HepG2 (cell line): Measurements from ENCODE around the gene MNX1. TPM values are rescaled to one million over a fixed set of nuclear protein-coding genes. Genes with fewer than 3 reads are reported as not detected.

Experiments used
- CBFB ChIP-seq: sonication (generic); formaldehyde crosslinking; IDR thresholded peaks from 2 replicates; pipeline ENCODE4 v1.4.0; 2020; ENCODE audit warnings: missing genetic modification reagents
- CBX2 ChIP-seq, 2 experiments: fragments of 200-600 bp in 1 of 2; sonication (generic); formaldehyde crosslinking in 1 of 2; IDR thresholded peaks; 2 replicates each; pipeline versions ENCODE4 v1.7.0 to v1.8.1; 2018 to 2022; ENCODE audit warnings: low read depth in 2 of 2, low read length in 1 of 2, mild to moderate bottlenecking in 1 of 2, missing genetic modification reagents in 1 of 2
- E2F1 ChIP-seq: sonication (generic); formaldehyde crosslinking; IDR thresholded peaks from 2 replicates; pipeline ENCODE4 v1.5.0; 2020; ENCODE audit warnings: missing genetic modification reagents
- ELF3 ChIP-seq: IDR thresholded peaks from 2 replicates; pipeline ENCODE4 v1.6.1; 2016; ENCODE audit warnings: missing genetic modification reagents, missing compliant biosample characterization
- GABPB1 ChIP-seq: IDR thresholded peaks from 2 replicates; pipeline ENCODE4 v1.6.1; 2016; ENCODE audit warnings: mild to moderate bottlenecking, missing genetic modification reagents, moderate library complexity, missing compliant biosample characterization
- HNF1B ChIP-seq: sonication (generic); formaldehyde crosslinking; IDR thresholded peaks from 2 replicates; pipeline ENCODE4 v1.5.1; 2020; ENCODE audit warnings: mild to moderate bottlenecking, moderate library complexity, missing genetic modification reagents
- KLF16 ChIP-seq, 2 experiments: sonication (generic) in 1 of 2; formaldehyde crosslinking in 1 of 2; IDR thresholded peaks; 2 replicates each; pipeline versions ENCODE4 v1.6.1 to v1.8.0; 2016 to 2023; ENCODE audit warnings: missing genetic modification reagents in 2 of 2, missing compliant biosample characterization in 1 of 2
- ONECUT2 ChIP-seq: sonication (generic); formaldehyde crosslinking; IDR thresholded peaks from 2 replicates; pipeline ENCODE4 v1.4.0; 2020; ENCODE audit warnings: missing genetic modification reagents
- PPARG ChIP-seq: conservative IDR thresholded peaks from 2 replicates; pipeline ENCODE4 v1.6.1; 2016; ENCODE audit warnings: missing biosample characterization, missing genetic modification reagents
- YEATS2 ChIP-seq: sonication (generic); formaldehyde crosslinking; IDR thresholded peaks from 2 replicates; pipeline ENCODE4 v1.4.0; 2020; ENCODE audit warnings: missing genetic modification reagents, borderline replicate concordance
- ZBTB25 ChIP-seq: IDR thresholded peaks from 2 replicates; pipeline ENCODE4 v1.6.1; 2018; ENCODE audit warnings: missing genetic modification reagents
- ZFY ChIP-seq: sonication (generic); formaldehyde crosslinking; IDR thresholded peaks from 2 replicates; pipeline ENCODE4 v1.4.0; 2020; ENCODE audit warnings: missing genetic modification reagents
- ZNF230 ChIP-seq: sonication (generic); formaldehyde crosslinking; IDR thresholded peaks from 2 replicates; pipeline ENCODE4 v1.4.0; 2020; ENCODE audit warnings: mild to moderate bottlenecking, missing genetic modification reagents
- ZNF652 ChIP-seq: IDR thresholded peaks from 2 replicates; pipeline ENCODE4 v1.6.1; 2016; ENCODE audit warnings: low read depth, borderline replicate concordance
- ZNF747 ChIP-seq: sonication (generic); formaldehyde crosslinking; IDR thresholded peaks from 2 replicates; pipeline ENCODE4 v1.8.1; 2023; ENCODE audit warnings: missing genetic modification reagents, mild to moderate bottlenecking, borderline replicate concordance
- polyA plus RNA-seq, 8 experiments: library from polyadenylated mRNA; depleted of rRNA in 3 of 8; stranded (reverse) in 7 of 8; unstranded in 1 of 8; fragments of >200 nt; fragmentation: Illumina TruSeq in 4 of 8; extraction: Trizol in 4 of 8; gene quantifications; 2 replicates each; pipeline versions ENCODE4 v1.2.1 to v1.2.3, GENCODE V29; 2011 to 2016; ENCODE audit warnings: low read depth in 4 of 8, missing spikeins in 1 of 8, mixed read lengths in 1 of 8; ENCODE audit not compliant: insufficient read depth in 1 of 8
- total RNA-seq, 5 experiments: library from RNA; depleted of rRNA; stranded (reverse); fragments of >200 nt; fragmentation: Illumina TruSeq; extraction: Trizol; gene quantifications; 2 replicates each; pipeline ENCODE4 v1.2.3, GENCODE V29; 2016; ENCODE audit warnings: low read depth in 1 of 5
- TF ChIP-seq, protein P1 (sequence below), 2 experiments: sonication (generic) in 1 of 2; formaldehyde crosslinking in 1 of 2; IDR thresholded peaks; 2 replicates each; pipeline versions ENCODE4 v1.4.0 to v1.6.1; 2016 to 2020; ENCODE audit warnings: borderline replicate concordance in 1 of 2, low read depth in 1 of 2, mild to moderate bottlenecking in 1 of 2, missing genetic modification reagents in 1 of 2
- TF ChIP-seq, protein P2 (sequence below): sonication (generic); formaldehyde crosslinking; IDR thresholded peaks from 2 replicates; pipeline ENCODE4 v1.8.0; 2022; ENCODE audit warnings: mild to moderate bottlenecking, missing genetic modification reagents; ENCODE audit not compliant: insufficient replicate concordance

MNX1 gene
- total and polyA plus RNA-seq, 2 of the 13 experiments (the other 11 are each of a cell fraction or from before 2014, with no cell fraction given): 0.94 to 6.1 TPM

GRCh38 chr7:157011333-157012112 is 1.1 kb upstream of the MNX1 start (continued):
- 0 out of 4 replicates have a peak, but pooled peaks of 1 of the 2 experiments have one; percentile 27 for TF ChIP-seq KLF16 (CRISPR knock-in tag; IDR thresholded peaks at IDR 0.05)
- 0 out of 2 replicates have a peak, but pooled peaks have one; percentile 37 for TF ChIP-seq ZNF230 (CRISPR knock-in tag)
- peak; percentile 43; the same call in 1 of the 2 replicates for TF ChIP-seq ELF3 (CRISPR knock-in tag)
- TF ChIP-seq CBFB (CRISPR knock-in tag): peak; percentile 84
- TF ChIP-seq, protein P1, sequence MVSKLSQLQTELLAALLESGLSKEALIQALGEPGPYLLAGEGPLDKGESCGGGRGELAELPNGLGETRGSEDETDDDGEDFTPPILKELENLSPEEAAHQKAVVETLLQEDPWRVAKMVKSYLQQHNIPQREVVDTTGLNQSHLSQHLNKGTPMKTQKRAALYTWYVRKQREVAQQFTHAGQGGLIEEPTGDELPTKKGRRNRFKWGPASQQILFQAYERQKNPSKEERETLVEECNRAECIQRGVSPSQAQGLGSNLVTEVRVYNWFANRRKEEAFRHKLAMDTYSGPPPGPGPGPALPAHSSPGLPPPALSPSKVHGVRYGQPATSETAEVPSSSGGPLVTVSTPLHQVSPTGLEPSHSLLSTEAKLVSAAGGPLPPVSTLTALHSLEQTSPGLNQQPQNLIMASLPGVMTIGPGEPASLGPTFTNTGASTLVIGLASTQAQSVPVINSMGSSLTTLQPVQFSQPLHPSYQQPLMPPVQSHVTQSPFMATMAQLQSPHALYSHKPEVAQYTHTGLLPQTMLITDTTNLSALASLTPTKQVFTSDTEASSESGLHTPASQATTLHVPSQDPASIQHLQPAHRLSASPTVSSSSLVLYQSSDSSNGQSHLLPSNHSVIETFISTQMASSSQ (IDR thresholded peaks at IDR 0.05; ENCODE audit: low read depth): no peak; the same call in 1 of the 2 replicates
- TF ChIP-seq, protein P1 (CRISPR knock-in tag; IDR thresholded peaks at IDR 0.05; ENCODE audit: borderline replicate concordance): 0 out of 2 replicates have a peak, but pooled peaks have one; percentile 11
- no peak for TF ChIP-seq E2F1 (CRISPR knock-in tag)
- TF ChIP-seq YEATS2 (CRISPR knock-in tag): no peak
- TF ChIP-seq PPARG (CRISPR knock-in tag): peak; percentile 97
- peak; percentile 53 for TF ChIP-seq GABPB1 (CRISPR knock-in tag)
- TF ChIP-seq ZBTB25 (CRISPR knock-in tag): no peak; the same call in 1 of the 2 replicates
- TF ChIP-seq ZFY (CRISPR knock-in tag): peak; percentile 63
- TF ChIP-seq, protein P2, sequence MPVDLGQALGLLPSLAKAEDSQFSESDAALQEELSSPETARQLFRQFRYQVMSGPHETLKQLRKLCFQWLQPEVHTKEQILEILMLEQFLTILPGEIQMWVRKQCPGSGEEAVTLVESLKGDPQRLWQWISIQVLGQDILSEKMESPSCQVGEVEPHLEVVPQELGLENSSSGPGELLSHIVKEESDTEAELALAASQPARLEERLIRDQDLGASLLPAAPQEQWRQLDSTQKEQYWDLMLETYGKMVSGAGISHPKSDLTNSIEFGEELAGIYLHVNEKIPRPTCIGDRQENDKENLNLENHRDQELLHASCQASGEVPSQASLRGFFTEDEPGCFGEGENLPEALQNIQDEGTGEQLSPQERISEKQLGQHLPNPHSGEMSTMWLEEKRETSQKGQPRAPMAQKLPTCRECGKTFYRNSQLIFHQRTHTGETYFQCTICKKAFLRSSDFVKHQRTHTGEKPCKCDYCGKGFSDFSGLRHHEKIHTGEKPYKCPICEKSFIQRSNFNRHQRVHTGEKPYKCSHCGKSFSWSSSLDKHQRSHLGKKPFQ (CRISPR knock-in tag): no peak
- TF ChIP-seq ONECUT2: 0 out of 2 replicates have a peak, but pooled peaks have one; percentile 26
- no peak for TF ChIP-seq ZNF652 (CRISPR knock-in tag)
- peak; percentile 35; the same call in 1 of the 2 replicates for TF ChIP-seq HNF1B (CRISPR knock-in tag)
- TF ChIP-seq CBX2 (IDR thresholded peaks at IDR 0.05; ENCODE audit: low read depth, low read length): no peak
- TF ChIP-seq CBX2 (CRISPR knock-in tag; IDR thresholded peaks at IDR 0.05; ENCODE audit: low read depth): no peak
- TF ChIP-seq ZNF747 (CRISPR knock-in tag): no peak; the same call in 1 of the 2 replicates
